NOMO-1 (cell line): ENCODE data around the gene SGCD.
"Not testable (repeated sequence)": the region's sequence is repeated elsewhere in the genome, so short reads cannot be mapped to it uniquely, and the experiment has no call there.

Experiments used
- DNase-seq, 2 experiments: peaks; one replicate each; lab custom pipeline; 2025; ENCODE audit not compliant: unreplicated experiment in 2 of 2; lab: John Stamatoyannopoulos, UW

SGCD gene

DNA sequence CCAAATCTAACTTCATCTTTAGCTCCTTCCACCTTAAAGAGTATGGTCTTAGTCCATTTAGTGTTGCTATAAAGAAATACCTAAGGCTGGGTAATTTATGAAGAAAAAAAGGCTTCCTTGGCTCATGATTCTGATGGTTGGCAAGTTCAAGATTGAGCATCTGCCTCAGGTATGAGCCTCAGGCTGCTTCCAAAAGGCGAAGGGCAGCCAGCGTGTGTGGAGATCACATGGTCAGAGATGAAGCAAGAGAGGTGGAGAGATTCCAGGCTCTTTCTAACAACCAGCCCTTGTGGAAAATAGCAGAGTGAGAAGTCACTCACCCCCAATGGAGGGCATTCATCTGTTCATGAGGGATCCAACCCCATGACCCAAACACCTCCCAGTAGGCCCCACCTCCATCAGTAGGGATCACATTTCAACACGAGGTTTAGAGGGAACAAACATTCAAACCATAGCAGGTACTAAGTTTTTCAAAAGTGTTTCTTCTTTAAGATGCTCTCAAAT, 225.9 kb downstream of the SGCD start:
- no peak for DNase-seq

- no peak for DNase-seq
Measured at GRCh38 chr5:156556666-156557406, 229.9 kb downstream of the SGCD start.

- DNase-seq, result no peak
Measured at GRCh38 chr5:156560002-156560401, 233.0 kb downstream of the SGCD start.

GRCh38 chr5:156561651-156562050, 234.7 kb downstream of the SGCD start:
- no peak for DNase-seq

- no peak for DNase-seq
Measured at GRCh38 chr5:156570615-156571014, 243.7 kb downstream of the SGCD start.

DNA sequence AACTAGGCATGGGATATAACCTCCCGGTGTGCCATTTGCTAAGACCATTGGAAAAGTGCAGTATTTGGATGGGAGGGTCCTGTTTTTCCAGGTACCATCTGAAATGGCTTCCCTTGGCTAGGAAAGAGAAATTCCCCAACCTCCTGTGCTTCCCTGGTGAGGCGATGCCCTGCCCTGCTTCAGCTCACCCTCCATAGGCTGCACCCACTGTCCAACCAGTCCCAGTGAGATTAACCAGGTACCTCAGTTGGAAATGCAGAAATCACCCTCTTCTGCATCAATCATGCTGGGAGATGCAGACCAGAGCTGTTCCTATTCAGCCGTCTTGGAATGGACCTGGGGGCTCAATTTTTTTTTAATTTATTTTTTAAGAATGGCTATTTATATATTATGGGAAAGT, 254.8 kb downstream of the SGCD start:
- no peak for DNase-seq

DNA sequence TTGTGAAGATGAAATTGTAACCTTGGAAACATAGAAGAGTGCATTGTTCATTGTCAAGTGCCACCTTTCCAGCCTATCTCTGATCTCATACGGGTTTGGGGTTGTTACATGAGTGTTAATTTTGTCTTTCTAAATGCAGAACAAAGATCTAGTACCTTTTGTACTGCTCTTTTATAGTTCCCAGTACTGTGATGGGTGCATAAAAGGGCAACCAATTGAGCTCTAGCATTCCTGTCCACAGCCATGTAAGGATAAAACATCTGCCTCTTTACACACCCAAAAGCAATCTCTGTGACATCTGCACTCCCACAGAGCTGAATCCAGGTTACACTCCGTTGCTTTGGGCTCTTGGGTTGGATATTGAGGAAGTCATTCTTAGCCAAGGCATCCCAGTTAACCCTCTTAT, 255.2 kb downstream of the SGCD start:
- no peak for DNase-seq

DNA sequence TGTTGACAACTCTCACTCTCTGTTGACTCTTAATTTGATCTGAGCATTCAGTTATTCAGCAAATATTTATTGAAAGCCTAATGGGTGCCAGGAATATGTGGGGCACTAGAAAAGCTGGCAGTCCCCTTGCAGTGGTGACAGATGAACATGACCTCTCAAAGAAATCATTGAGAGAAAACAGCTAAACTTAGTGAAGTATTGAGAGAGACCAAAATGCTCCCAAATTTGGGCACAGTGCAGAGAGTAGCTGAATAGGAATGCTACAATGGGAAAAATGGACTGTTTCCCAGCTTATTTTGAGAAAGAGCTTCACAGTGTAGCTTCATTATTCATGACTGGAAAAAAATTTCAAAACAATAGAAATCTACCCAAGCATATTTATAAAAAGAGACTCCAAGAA, 257.9 kb downstream of the SGCD start:
- no peak for DNase-seq

DNA sequence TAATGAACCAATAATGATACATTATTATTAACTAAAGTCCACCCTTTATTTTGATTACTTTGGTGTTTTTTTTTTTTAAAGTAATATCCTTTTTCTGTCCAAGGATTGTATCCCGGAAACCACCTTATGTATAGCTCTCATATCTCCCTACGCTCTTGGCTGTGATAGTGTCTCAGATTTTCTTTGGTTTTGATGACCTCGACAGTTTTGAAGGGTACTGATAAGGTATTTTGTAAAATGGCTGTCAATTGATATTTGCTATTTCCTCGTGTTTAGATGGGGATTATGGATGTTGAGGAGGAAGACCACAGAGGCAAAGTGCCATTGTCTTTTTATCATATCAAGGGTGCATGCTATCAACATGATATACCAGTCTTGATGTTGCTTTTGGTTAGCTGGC, 259.0 kb downstream of the SGCD start:
- DNase-seq, result no peak

- no peak for DNase-seq
Measured at GRCh38 chr5:156587012-156587411, 260.0 kb downstream of the SGCD start.

GRCh38 chr5:156588306-156588705, 261.3 kb downstream of the SGCD start:
- no peak for DNase-seq

- DNase-seq, result no peak
Measured at GRCh38 chr5:156589104-156589945, 262.4 kb downstream of the SGCD start.

DNA sequence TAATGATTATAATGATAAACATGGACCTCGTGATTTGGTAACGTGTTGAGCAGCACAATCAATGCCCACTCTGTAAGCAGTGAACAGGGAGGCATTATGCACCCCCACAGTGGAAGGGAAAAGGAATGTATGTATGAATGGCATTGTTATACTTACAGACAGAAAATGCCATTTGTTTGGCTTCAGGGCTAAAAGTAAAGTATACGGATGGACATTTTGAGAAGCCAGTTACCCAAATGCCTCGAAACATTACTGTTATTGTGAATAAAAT, 262.9 kb downstream of the SGCD start:
- no peak for DNase-seq

- DNase-seq, result no peak
Measured at GRCh38 chr5:156590978-156591377, 264.0 kb downstream of the SGCD start.

- no peak for DNase-seq
Measured at GRCh38 chr5:156591631-156592030, 264.7 kb downstream of the SGCD start.

GRCh38 chr5:156593546-156593945, 266.6 kb downstream of the SGCD start:
- DNase-seq, result no peak

DNA sequence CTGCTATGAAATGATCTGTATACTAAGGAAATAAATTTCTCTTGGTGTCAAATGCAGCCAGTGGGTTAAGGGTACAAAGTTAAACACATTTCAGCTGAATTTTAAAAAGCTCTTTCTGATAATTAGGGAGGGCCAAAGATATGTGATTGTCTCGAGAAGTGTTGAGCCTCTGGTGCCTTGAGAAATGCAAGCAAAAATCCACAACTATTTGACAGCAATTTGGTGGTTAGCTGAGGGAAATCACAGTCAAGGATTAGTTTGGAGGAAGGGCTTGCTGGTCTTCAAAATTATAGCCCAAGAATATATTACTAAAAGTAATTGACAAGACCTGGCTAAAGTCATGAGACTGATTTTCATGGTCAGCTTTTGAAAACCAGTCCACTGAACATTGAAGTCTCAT, 267.4 kb downstream of the SGCD start:
- no peak for DNase-seq

GRCh38 chr5:156595132-156595787, 268.3 kb downstream of the SGCD start:
- DNase-seq, result no peak

- DNase-seq, result no peak
Measured at GRCh38 chr5:156597276-156597675, 270.3 kb downstream of the SGCD start.

DNA sequence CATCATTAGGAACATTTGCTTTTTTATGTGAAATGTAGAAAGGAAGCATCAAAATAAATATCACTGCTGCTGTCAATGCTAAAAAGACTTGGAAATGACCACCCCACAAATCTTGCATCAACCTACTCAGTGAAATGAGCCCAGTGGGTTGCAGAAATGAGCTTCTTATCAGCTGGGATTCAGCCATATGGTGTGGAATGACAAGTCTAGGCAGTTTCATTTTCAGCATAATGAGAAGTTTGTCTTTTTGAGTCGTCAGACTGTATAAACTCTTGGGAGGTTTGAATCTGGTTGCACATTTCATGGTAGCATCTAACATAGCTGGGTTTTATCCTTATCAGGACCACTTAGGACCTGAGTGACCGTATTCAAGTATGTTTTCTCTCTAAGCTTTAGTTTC, 272.0 kb downstream of the SGCD start:
- DNase-seq, result no peak

GRCh38 chr5:156610582-156610981, 283.6 kb downstream of the SGCD start:
- DNase-seq, result not testable (repeated sequence)

DNA sequence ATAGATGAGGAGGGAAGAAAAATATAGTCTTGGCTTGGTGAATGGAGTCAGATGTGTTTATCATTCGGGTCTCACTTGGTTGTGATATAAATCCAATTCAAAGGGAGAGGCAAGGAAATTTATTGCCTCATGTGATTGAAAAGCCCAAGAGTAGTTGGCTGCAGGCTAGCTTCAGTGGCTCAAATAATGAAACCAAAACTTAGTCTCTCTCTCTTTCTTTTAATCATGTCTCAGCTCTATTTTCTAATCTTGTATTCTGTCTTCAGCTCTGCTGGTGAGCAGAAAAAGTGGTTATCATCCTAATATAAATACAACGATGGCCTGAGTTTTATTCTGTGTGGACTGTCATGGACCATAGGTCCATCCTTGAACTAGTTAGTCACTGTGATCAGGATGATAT, 288.9 kb downstream of the SGCD start:
- no peak for DNase-seq
